Caco-2 (cell line): ENCODE results near the gene NAV1. TPM values are rescaled to one million over a fixed set of nuclear protein-coding genes. Genes with fewer than 3 reads are reported as not detected.
A peak's percentile ranks its signal among the peaks of the same experiment; 100 is the strongest.

Source experiments
- BruUV-seq: library from RNA; stranded (reverse); fragments of 400-500 nt; replicated peaks from 2 replicates; lab custom pipeline; 2021; lab: Mats Ljungman, UMichigan
- CTCF ChIA-PET: fragments of 300-600 bp; sonication (Branson Sonifier 250); formaldehyde crosslinking; loops from one replicate; lab custom pipeline; 2022; ENCODE audit warnings: antibody characterized with exemption; lab: Charles Lee
- POLR2A ChIA-PET: fragments of 300-600 bp; sonication (Branson Sonifier 250); formaldehyde crosslinking; loops from one replicate; lab custom pipeline; 2022; ENCODE audit warnings: antibody characterized with exemption; lab: Charles Lee
- DNase-seq, 2 experiments: peaks; one replicate each; pipeline versions ENCODE4 v3.0.0 to v3.0.0-alpha.2; 2020 to 2022
- H3K27me3 ChIP-seq: replicated peaks from 2 replicates; pipeline ENCODE4 v1.6.0; 2011; ENCODE audit warnings: low read length; ENCODE audit not compliant: control insufficient read depth, insufficient read depth
- H3K36me3 ChIP-seq: 2 replicates; pipeline ENCODE4 v1.5.1; 2011; ENCODE audit warnings: low read length; ENCODE audit not compliant: control insufficient read depth, insufficient read depth
- H3K4me1 ChIP-seq: fragments of 250-450 bp; sonication (Bioruptor Pico); 2 replicates; pipeline ENCODE4 v1.5.1; 2020; ENCODE audit warnings: mild to moderate bottlenecking
- H3K4me3 ChIP-seq: 2 replicates; pipeline ENCODE4 v1.5.1; 2011; ENCODE audit warnings: low read depth, mild to moderate bottlenecking, control low read depth, low read length
- H3K9me3 ChIP-seq: fragments of 250-450 bp; sonication (Bioruptor Pico); 2 replicates; pipeline ENCODE4 v1.5.1; 2020; ENCODE audit warnings: mild to moderate bottlenecking, moderate library complexity
- H3K27ac Mint-ChIP-seq: one replicate; pipeline ENCODE4 v1.8.0; 2022; ENCODE audit warnings: mixed read lengths; ENCODE audit not compliant: unreplicated experiment
- H3K27me3 Mint-ChIP-seq: one replicate; pipeline ENCODE4 v1.8.0; 2022; ENCODE audit warnings: mixed read lengths; ENCODE audit not compliant: insufficient read depth, unreplicated experiment
- H3K36me3 Mint-ChIP-seq: one replicate; pipeline ENCODE4 v1.8.0; 2022; ENCODE audit warnings: mild to moderate bottlenecking, mixed read lengths; ENCODE audit not compliant: insufficient read depth, unreplicated experiment
- H3K4me1 Mint-ChIP-seq: one replicate; pipeline ENCODE4 v1.8.0; 2022; ENCODE audit warnings: low read depth, mixed read lengths; ENCODE audit not compliant: unreplicated experiment
- H3K4me3 Mint-ChIP-seq: one replicate; pipeline ENCODE4 v1.8.0; 2022; ENCODE audit warnings: mild to moderate bottlenecking, moderate library complexity, mixed read lengths; ENCODE audit not compliant: unreplicated experiment
- H3K9me3 Mint-ChIP-seq: one replicate; pipeline ENCODE4 v1.8.0; 2022; ENCODE audit warnings: mixed read lengths; ENCODE audit not compliant: unreplicated experiment
- intact Hi-C: fragments of 100-400 bp; cut with micrococcal nuclease; formaldehyde crosslinking; loops from one replicate; pipeline ENCODE4 v1.10.0; 2022; ENCODE audit not compliant: unreplicated experiment
- total RNA-seq: library from RNA; stranded (reverse); gene quantifications from 2 replicates; pipeline ENCODE4 v1.2.3, GENCODE V29; 2022
- TF ChIP-seq, protein P1 (sequence below), 2 experiments: fragments of 200-600 bp in 1 of 2; IDR thresholded peaks; 1 replicate in 1 of 2; 2 replicates in 1 of 2; pipeline versions ENCODE4 v1.5.1 to v1.8.0; 2011 to 2022; ENCODE audit warnings: antibody characterized with exemption in 1 of 2, control low read depth in 1 of 2, inconsistent platforms in 1 of 2, low read depth in 1 of 2, low read length in 1 of 2, mild to moderate bottlenecking in 1 of 2, moderate library complexity in 1 of 2; ENCODE audit not compliant: insufficient read depth in 1 of 2, severe bottlenecking in 1 of 2, unreplicated experiment in 1 of 2

NAV1 gene
- total RNA-seq, 1 experiment from 2014 or later: 2.0 TPM

DNA sequence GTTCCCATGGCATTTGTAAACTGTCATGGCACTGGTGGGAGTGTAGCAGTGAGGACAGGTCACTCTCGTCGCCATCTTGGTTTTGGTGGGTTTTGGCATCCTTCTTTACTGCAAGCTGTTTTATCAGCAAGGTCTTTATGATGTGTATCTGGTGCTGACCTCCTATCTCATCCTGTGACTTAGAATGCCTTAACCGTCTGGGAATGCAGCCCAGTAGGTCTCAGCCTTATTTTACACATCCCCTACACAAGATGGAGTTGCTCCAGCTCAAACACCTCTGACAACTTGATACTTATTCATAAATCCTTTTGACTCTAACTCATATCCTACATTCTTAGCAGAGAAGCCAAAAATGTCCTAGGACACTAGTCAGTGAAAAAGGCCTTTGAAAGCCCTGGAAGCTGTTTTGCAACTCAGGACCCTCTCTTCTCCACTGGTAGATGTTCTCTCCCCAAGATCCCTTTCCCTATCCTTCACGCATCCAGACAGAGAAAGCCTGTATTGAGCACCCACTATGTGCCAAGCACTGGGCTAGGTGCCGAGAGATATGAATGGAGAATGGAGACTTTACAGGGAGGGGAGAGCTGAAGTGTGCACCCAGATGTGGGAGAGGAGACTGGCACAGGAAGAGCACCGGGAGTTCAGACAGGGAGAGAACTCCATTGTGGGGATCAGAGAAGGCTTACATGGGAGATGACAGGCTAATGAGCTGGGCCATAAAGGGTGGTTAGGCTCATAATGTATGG, 25.3 kb upstream of the NAV1 start:
- intact Hi-C loops: loop anchor here (1.0 kb wide), 4 partner anchors 10 to 78 kb away; no protein-coding TSS in a partner anchor

DNA sequence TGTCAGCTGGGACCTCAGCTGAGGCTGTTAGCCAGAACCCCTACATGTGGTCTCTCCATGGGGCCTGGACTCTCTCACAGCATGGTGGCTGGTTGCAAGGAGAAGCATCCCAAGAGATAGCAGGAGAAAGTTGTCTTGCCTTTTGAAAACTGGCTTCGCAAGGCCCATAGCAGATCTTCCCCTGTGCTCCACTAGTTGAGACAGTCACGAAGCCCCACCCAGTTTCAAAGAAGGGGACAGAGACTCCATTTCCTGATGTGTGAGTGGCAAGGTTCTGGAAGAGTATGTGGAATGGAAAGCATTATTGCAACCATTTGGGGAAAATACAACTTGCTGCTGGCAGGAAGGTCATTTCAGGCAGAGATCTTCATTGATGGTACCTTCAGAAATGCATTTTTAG, 24.5 kb upstream of the NAV1 start:
- H3K27me3 Mint-ChIP-seq: no peaks in the 10 kb centered on the region
- TF ChIP-seq, protein P1, sequence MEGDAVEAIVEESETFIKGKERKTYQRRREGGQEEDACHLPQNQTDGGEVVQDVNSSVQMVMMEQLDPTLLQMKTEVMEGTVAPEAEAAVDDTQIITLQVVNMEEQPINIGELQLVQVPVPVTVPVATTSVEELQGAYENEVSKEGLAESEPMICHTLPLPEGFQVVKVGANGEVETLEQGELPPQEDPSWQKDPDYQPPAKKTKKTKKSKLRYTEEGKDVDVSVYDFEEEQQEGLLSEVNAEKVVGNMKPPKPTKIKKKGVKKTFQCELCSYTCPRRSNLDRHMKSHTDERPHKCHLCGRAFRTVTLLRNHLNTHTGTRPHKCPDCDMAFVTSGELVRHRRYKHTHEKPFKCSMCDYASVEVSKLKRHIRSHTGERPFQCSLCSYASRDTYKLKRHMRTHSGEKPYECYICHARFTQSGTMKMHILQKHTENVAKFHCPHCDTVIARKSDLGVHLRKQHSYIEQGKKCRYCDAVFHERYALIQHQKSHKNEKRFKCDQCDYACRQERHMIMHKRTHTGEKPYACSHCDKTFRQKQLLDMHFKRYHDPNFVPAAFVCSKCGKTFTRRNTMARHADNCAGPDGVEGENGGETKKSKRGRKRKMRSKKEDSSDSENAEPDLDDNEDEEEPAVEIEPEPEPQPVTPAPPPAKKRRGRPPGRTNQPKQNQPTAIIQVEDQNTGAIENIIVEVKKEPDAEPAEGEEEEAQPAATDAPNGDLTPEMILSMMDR (IDR thresholded peaks at IDR 0.05; ENCODE audit: insufficient read depth in 1 of 2, low read depth in 1 of 2, low read length in 1 of 2, severe bottlenecking in 1 of 2, unreplicated experiment in 1 of 2): no peak
- Histone ChIP-seq H3K4me3 (no peak overlapping the region), H3K9me3 (no peaks in the 10 kb centered on the region), H3K36me3 (no peaks in the 10 kb centered on the region), H3K4me1 (peaks cover 71% of the 10 kb centered on the region), H3K27me3 (no peaks in the 10 kb centered on the region)
- peaks cover 53% of the 10 kb centered on the region for H3K4me1 Mint-ChIP-seq
- ChIA-PET CTCF (interaction anchor here (3.6 to 5.7 kb wide), 2 partner anchors 11 to 32 kb away, joined by 61 to 198 read pairs; no protein-coding TSS in a partner anchor), POLR2A (no interaction called here)
- DNase-seq: no peak
- no peak overlapping the region for H3K27ac Mint-ChIP-seq
- no peaks in the 10 kb centered on the region for H3K9me3 Mint-ChIP-seq
- intact Hi-C loops: no loop called here
- BruUV-seq: no TSS peak
- no peaks in the 10 kb centered on the region for H3K36me3 Mint-ChIP-seq
- peak overlapping the region; percentile 58 for H3K4me3 Mint-ChIP-seq

More for the DNA sequence above, 25.3 kb upstream of the NAV1 start:
- Mint-ChIP-seq H3K9me3 (no peaks in the 10 kb centered on the region), H3K4me3 (no peak overlapping the region), H3K27me3 (no peaks in the 10 kb centered on the region), H3K36me3 (no peaks in the 10 kb centered on the region), H3K27ac (no peak overlapping the region), H3K4me1 (peaks cover 53% of the 10 kb centered on the region)
- DNase-seq: no peak
- CTCF ChIA-PET: interaction anchor here (0.7 to 5.7 kb wide), 22 partner anchors 8 to 278 kb away, joined by 3 to 198 read pairs (median 6); partner anchors contain the start of gene PHLDA3
- TF ChIP-seq, protein P1 (IDR thresholded peaks at IDR 0.05; ENCODE audit: insufficient read depth in 1 of 2, low read depth in 1 of 2, low read length in 1 of 2, severe bottlenecking in 1 of 2, unreplicated experiment in 1 of 2): no peak
- no peaks in the 10 kb centered on the region for H3K9me3 ChIP-seq
- POLR2A ChIA-PET: interaction anchor here (1.4 to 1.7 kb wide), 2 partner anchors 10 to 33 kb away, joined by 5 to 12 read pairs; no protein-coding TSS in a partner anchor
- BruUV-seq: no TSS peak
- H3K36me3 ChIP-seq: no peaks in the 10 kb centered on the region
- H3K4me1 ChIP-seq: peaks cover 69% of the 10 kb centered on the region
- no peak overlapping the region for H3K4me3 ChIP-seq
- no peaks in the 10 kb centered on the region for H3K27me3 ChIP-seq

DNA sequence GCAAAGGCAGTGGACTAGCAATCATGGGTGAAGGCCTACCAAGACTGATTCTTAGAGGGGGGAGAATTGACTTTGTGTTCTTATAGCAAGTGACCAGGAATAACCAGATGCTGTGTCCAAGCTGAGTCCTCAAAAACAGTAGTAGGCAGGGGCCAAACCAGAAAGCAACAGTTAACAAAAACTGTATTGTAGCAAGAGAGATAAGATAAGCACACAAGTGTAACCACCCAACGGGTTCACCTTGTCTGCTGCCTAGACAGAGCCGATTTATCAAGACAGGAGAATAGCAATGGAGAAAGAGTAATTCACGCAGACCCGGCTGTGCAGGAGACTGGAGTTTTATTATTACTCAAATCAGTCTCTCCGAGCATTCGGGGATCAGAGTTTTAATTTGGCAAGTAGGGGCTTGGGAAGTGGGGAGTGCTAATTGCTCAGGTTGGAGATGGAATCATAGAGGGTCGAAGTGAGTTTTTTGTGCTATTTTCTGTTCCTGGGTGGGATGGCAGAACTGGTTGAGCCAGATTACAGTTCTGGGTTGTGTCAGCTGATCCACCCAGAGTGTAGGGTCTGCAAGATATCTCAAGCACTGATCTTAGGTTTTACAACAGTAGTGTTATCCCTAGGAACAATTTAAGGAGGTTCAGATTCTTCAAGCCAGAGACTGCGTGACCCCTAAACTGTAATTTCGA, 23.7 kb upstream of the NAV1 start:
- intact Hi-C loops: no loop called here
- TF ChIP-seq, protein P1 (IDR thresholded peaks at IDR 0.05; ENCODE audit: insufficient read depth in 1 of 2, low read depth in 1 of 2, low read length in 1 of 2, severe bottlenecking in 1 of 2, unreplicated experiment in 1 of 2): no peak
- H3K9me3 Mint-ChIP-seq: no peaks in the 10 kb centered on the region
- no peaks in the 10 kb centered on the region for H3K27me3 Mint-ChIP-seq
- H3K4me3 Mint-ChIP-seq: peak overlapping the region; percentile 58
- no TSS peak for BruUV-seq
- Histone ChIP-seq H3K4me1 (peaks cover 71% of the 10 kb centered on the region), H3K9me3 (no peaks in the 10 kb centered on the region), H3K27me3 (no peaks in the 10 kb centered on the region), H3K4me3 (no peak overlapping the region), H3K36me3 (no peaks in the 10 kb centered on the region)
- H3K4me1 Mint-ChIP-seq: peaks cover 47% of the 10 kb centered on the region
- H3K27ac Mint-ChIP-seq: peak overlapping the region; percentile 68
- ChIA-PET CTCF (interaction anchor here (5.7 kb wide), 1 partner anchor 33 kb away, joined by 198 read pairs; no protein-coding TSS in a partner anchor), POLR2A (interaction anchor here (2.4 kb wide), 1 partner anchor 11 kb away, joined by 9 read pairs; no protein-coding TSS in a partner anchor)
- DNase-seq: no peak
- no peaks in the 10 kb centered on the region for H3K36me3 Mint-ChIP-seq
